ENCODE results near the gene PLA2G5.

GRCh38 chr1:20114021-20114648 is 44.1 kb downstream of the PLA2G5 start:
- TF ChIP-seq CSDC2 (CRISPR knock-in tag; IDR thresholded peaks at IDR 0.05) (no peak), TOX (CRISPR knock-in tag; IDR thresholded peaks at IDR 0.05; ENCODE audit: borderline replicate concordance) (no peak), ARNTL (CRISPR knock-in tag; IDR thresholded peaks at IDR 0.05; ENCODE audit: borderline replicate concordance, low read depth) (no peak)
